Stomach (tissue), 4 donors: Measurements from ENCODE around the gene C1QTNF5.

ENCODE experiments used
- CTCF ChIP-seq, 7 experiments: fragments of 450-650 bp in 4 of 7; fragments of 200-600 bp in 3 of 7; sonication (generic) in 3 of 7; IDR thresholded peaks; one replicate each; pipeline ENCODE4 v1.5.1; 2016 to 2019; ENCODE audit warnings: antibody characterized with exemption in 7 of 7, control low read depth in 2 of 7, mild to moderate bottlenecking in 1 of 7
- POLR2A ChIP-seq, 4 donors: fragments of 450-650 bp; IDR thresholded peaks; one replicate each; pipeline ENCODE4 v1.6.1; 2016; ENCODE audit warnings: antibody characterized with exemption in 4 of 4, control low read depth in 2 of 4, mild to moderate bottlenecking in 1 of 4, moderate library complexity in 1 of 4

GRCh38 chr11:119300198-119300964 lies 40.3 kb downstream of the C1QTNF5 start:
- no peak for TF ChIP-seq CTCF (IDR thresholded peaks at IDR 0.05)
- no peak for TF ChIP-seq POLR2A (IDR thresholded peaks at IDR 0.05)
